HEK293 (cell line): Measurements from ENCODE around the gene ZCCHC17.

Source experiments
- CTCF ChIA-PET: fragments of 350-600 bp; formaldehyde crosslinking; extraction: SDS; loops from one replicate; lab custom pipeline; 2021; ENCODE audit warnings: antibody characterized with exemption; lab: Yijun Ruan, JAX
- POLR2A ChIA-PET: fragments of 300-600 bp; formaldehyde crosslinking; extraction: SDS; loops from one replicate; lab custom pipeline; 2020; ENCODE audit warnings: antibody characterized with exemption, inconsistent platforms; lab: Yijun Ruan, JAX
- H3K27ac ChIP-seq: fragments of 200-500 bp; sonication (Bioruptor generic); 2 replicates; pipeline ENCODE4 v1.5.1; 2014; ENCODE audit warnings: low read depth, low read length, control low read depth, inconsistent platforms; ENCODE audit errors: extremely low read depth
- H3K36me3 ChIP-seq, 2 experiments: fragments of 200-500 bp in 1 of 2; sonication (Bioruptor generic) in 1 of 2; 1 replicate in 1 of 2; 2 replicates in 1 of 2; pipeline ENCODE4 v1.5.1; 2014 to 2017; ENCODE audit warnings: inconsistent platforms in 2 of 2, low read length in 2 of 2; ENCODE audit not compliant: control insufficient read depth in 2 of 2, insufficient read depth in 1 of 2
- H3K4me1 ChIP-seq: fragments of 200-500 bp; sonication (Bioruptor generic); 2 replicates; pipeline ENCODE4 v1.5.1; 2014; ENCODE audit warnings: mild to moderate bottlenecking, low read length, inconsistent platforms; ENCODE audit not compliant: control insufficient read depth, insufficient read depth
- H3K4me3 ChIP-seq: 2 replicates; pipeline ENCODE4 v1.5.1; 2011; ENCODE audit warnings: low read depth, mild to moderate bottlenecking, control low read depth, low read length, moderate library complexity
- H3K9me3 ChIP-seq: fragments of 200-500 bp; sonication (Bioruptor generic); 2 replicates; pipeline ENCODE4 v1.5.1; 2014; ENCODE audit warnings: low read depth, low read length, inconsistent platforms; ENCODE audit not compliant: control insufficient read depth, insufficient read depth
- BCL11A ChIP-seq: fragments of 450-650 bp; formaldehyde crosslinking; IDR thresholded peaks from 2 replicates; pipeline ENCODE4 v1.5.1; 2016; ENCODE audit warnings: low read depth, missing biosample characterization, missing genetic modification characterization
- GLIS1 ChIP-seq: fragments of 450-650 bp; formaldehyde crosslinking; IDR thresholded peaks from 2 replicates; pipeline ENCODE4 v1.5.1; 2016; ENCODE audit warnings: missing biosample characterization, missing genetic modification characterization
- KLF9 ChIP-seq: fragments of 450-650 bp; formaldehyde crosslinking; IDR thresholded peaks from 2 replicates; pipeline ENCODE4 v1.5.1; 2016; ENCODE audit warnings: missing biosample characterization, missing genetic modification characterization, low read depth
- ZBTB20 ChIP-seq: fragments of 450-650 bp; formaldehyde crosslinking; IDR thresholded peaks from 2 replicates; pipeline ENCODE4 v1.5.1; 2016; ENCODE audit warnings: missing biosample characterization, missing genetic modification characterization
- ZFHX2 ChIP-seq: fragments of 450-650 bp; formaldehyde crosslinking; conservative IDR thresholded peaks from 2 replicates; pipeline ENCODE4 v1.5.1; 2016; ENCODE audit warnings: missing biosample characterization, missing genetic modification characterization
- ZIC2 ChIP-seq: fragments of 450-650 bp; formaldehyde crosslinking; IDR thresholded peaks from 2 replicates; pipeline ENCODE4 v1.5.1; 2016; ENCODE audit warnings: missing biosample characterization, missing genetic modification characterization
- ZNF114 ChIP-seq: fragments of 450-650 bp; formaldehyde crosslinking; IDR thresholded peaks from 2 replicates; pipeline ENCODE4 v1.5.0; 2017; ENCODE audit warnings: missing biosample characterization, missing genetic modification characterization
- ZNF211 ChIP-seq: fragments of 450-650 bp; formaldehyde crosslinking; IDR thresholded peaks from 2 replicates; pipeline ENCODE4 v1.5.1; 2016; ENCODE audit warnings: low read depth, missing biosample characterization, missing genetic modification characterization
- ZNF324 ChIP-seq: fragments of 450-650 bp; formaldehyde crosslinking; IDR thresholded peaks from 2 replicates; pipeline ENCODE4 v1.5.1; 2016; ENCODE audit warnings: missing biosample characterization, missing genetic modification characterization
- ZNF335 ChIP-seq: fragments of 450-650 bp; formaldehyde crosslinking; conservative IDR thresholded peaks from 2 replicates; pipeline ENCODE4 v1.5.1; 2016; ENCODE audit warnings: missing biosample characterization, missing genetic modification characterization
- ZNF501 ChIP-seq: fragments of 450-650 bp; formaldehyde crosslinking; IDR thresholded peaks from 2 replicates; pipeline ENCODE4 v1.5.1; 2016; ENCODE audit warnings: missing biosample characterization, missing genetic modification characterization
- ZNF555 ChIP-seq: fragments of 450-650 bp; formaldehyde crosslinking; conservative IDR thresholded peaks from 2 replicates; pipeline ENCODE4 v1.5.1; 2017; ENCODE audit warnings: missing biosample characterization, mild to moderate bottlenecking, missing genetic modification characterization, inconsistent platforms
- ZNF600 ChIP-seq: fragments of 450-650 bp; formaldehyde crosslinking; IDR thresholded peaks from 2 replicates; pipeline ENCODE4 v1.5.1; 2016; ENCODE audit warnings: missing biosample characterization, missing genetic modification characterization
- ZNF664 ChIP-seq: fragments of 450-650 bp; formaldehyde crosslinking; IDR thresholded peaks from 2 replicates; pipeline ENCODE4 v1.5.1; 2016; ENCODE audit warnings: missing biosample characterization, missing genetic modification characterization
- ZNF701 ChIP-seq: fragments of 450-650 bp; formaldehyde crosslinking; IDR thresholded peaks from 2 replicates; pipeline ENCODE4 v1.5.1; 2016; ENCODE audit warnings: missing biosample characterization, missing genetic modification characterization
- ZNF707 ChIP-seq: fragments of 450-650 bp; formaldehyde crosslinking; IDR thresholded peaks from 2 replicates; pipeline ENCODE4 v1.5.1; 2016; ENCODE audit warnings: missing biosample characterization, missing genetic modification characterization
- ZNF777 ChIP-seq: fragments of 450-650 bp; formaldehyde crosslinking; IDR thresholded peaks from 2 replicates; pipeline ENCODE4 v1.5.1; 2017; ENCODE audit warnings: missing biosample characterization, missing genetic modification characterization, borderline replicate concordance
- ZNF785 ChIP-seq: fragments of 450-650 bp; formaldehyde crosslinking; IDR thresholded peaks from 2 replicates; pipeline ENCODE4 v1.5.1; 2016; ENCODE audit warnings: missing biosample characterization, missing genetic modification characterization
- TF ChIP-seq, protein P1 (sequence below): fragments of 450-650 bp; formaldehyde crosslinking; IDR thresholded peaks from 2 replicates; pipeline ENCODE4 v1.5.1; 2016; ENCODE audit warnings: missing biosample characterization, missing genetic modification characterization
- TF ChIP-seq, protein P2 (sequence below): fragments of 450-650 bp; formaldehyde crosslinking; IDR thresholded peaks from 2 replicates; pipeline ENCODE4 v1.5.1; 2016; ENCODE audit warnings: missing biosample characterization, missing genetic modification characterization, borderline replicate concordance
- TF ChIP-seq, protein P3 (sequence below): fragments of 450-650 bp; formaldehyde crosslinking; IDR thresholded peaks from 2 replicates; pipeline ENCODE4 v1.5.1; 2016; ENCODE audit warnings: missing biosample characterization, missing genetic modification characterization

ZCCHC17 gene

DNA sequence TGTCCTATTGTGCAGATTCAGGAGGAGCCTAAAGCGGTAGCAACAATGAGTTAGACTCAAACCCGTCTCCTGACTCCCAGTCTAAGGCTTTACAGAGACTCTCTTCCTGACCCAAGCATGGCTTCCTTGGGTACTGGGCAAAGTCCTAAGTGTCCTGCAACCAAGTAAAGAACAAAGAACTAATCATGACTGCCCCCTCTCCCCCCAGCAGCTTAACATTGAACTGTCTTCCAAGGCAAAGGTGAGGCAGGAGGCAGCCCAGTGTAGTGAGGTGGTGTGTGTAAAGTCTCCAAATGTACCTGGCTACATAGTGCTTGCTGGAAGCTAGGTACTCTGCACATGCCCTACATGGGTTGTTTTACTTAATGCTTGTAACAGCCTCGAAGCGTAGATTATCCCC, 73.7 kb downstream of the ZCCHC17 start:
- Histone ChIP-seq H3K36me3 (peaks cover 0 to 23% of the 10 kb centered on the region in 2 experiments; a peak in 1 of 3 replicates), H3K27ac (no peak overlapping the region), H3K4me3 (no peak overlapping the region), H3K4me1 (no peaks in the 10 kb centered on the region), H3K9me3 (no peaks in the 10 kb centered on the region)
- POLR2A ChIA-PET = interaction anchor here (0.7 kb wide), 1 partner anchor 90 kb away, joined by 3 read pairs; no protein-coding TSS in a partner anchor
- TF ChIP-seq ZNF600 (tag by site-specific recombination) (no peak), ZNF335 (tag by site-specific recombination) (no peak), ZNF501 (tag by site-specific recombination) (no peak), ZIC2 (no peak), ZNF211 (tag by site-specific recombination) (no peak), KLF9 (no peak), ZNF785 (tag by site-specific recombination) (no peak), ZNF664 (tag by site-specific recombination) (no peak), ZNF701 (no peak), BCL11A (tag by site-specific recombination) (no peak), ZNF777 (no peak), ZNF114 (tag by site-specific recombination) (no peak), GLIS1 (tag by site-specific recombination) (no peak), ZNF324 (no peak), ZNF555 (tag by site-specific recombination) (no peak), ZBTB20 (no peak)
- TF ChIP-seq, protein P1, sequence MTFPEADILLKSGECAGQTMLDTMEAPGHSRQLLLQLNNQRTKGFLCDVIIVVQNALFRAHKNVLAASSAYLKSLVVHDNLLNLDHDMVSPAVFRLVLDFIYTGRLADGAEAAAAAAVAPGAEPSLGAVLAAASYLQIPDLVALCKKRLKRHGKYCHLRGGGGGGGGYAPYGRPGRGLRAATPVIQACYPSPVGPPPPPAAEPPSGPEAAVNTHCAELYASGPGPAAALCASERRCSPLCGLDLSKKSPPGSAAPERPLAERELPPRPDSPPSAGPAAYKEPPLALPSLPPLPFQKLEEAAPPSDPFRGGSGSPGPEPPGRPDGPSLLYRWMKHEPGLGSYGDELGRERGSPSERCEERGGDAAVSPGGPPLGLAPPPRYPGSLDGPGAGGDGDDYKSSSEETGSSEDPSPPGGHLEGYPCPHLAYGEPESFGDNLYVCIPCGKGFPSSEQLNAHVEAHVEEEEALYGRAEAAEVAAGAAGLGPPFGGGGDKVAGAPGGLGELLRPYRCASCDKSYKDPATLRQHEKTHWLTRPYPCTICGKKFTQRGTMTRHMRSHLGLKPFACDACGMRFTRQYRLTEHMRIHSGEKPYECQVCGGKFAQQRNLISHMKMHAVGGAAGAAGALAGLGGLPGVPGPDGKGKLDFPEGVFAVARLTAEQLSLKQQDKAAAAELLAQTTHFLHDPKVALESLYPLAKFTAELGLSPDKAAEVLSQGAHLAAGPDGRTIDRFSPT (tag by site-specific recombination) = no peak
- TF ChIP-seq, protein P2, sequence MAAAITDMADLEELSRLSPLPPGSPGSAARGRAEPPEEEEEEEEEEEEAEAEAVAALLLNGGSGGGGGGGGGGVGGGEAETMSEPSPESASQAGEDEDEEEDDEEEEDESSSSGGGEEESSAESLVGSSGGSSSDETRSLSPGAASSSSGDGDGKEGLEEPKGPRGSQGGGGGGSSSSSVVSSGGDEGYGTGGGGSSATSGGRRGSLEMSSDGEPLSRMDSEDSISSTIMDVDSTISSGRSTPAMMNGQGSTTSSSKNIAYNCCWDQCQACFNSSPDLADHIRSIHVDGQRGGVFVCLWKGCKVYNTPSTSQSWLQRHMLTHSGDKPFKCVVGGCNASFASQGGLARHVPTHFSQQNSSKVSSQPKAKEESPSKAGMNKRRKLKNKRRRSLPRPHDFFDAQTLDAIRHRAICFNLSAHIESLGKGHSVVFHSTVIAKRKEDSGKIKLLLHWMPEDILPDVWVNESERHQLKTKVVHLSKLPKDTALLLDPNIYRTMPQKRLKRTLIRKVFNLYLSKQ (tag by site-specific recombination) = no peak
- TF ChIP-seq, protein P3, sequence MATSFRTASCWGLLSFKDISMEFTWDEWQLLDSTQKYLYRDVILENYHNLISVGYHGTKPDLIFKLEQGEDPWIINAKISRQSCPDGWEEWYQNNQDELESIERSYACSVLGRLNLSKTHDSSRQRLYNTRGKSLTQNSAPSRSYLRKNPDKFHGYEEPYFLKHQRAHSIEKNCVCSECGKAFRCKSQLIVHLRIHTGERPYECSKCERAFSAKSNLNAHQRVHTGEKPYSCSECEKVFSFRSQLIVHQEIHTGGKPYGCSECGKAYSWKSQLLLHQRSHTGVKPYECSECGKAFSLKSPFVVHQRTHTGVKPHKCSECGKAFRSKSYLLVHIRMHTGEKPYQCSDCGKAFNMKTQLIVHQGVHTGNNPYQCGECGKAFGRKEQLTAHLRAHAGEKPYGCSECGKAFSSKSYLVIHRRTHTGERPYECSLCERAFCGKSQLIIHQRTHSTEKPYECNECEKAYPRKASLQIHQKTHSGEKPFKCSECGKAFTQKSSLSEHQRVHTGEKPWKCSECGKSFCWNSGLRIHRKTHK (tag by site-specific recombination) = no peak
- CTCF ChIA-PET = interaction anchor here (1.5 to 1.6 kb wide), 2 partner anchors 24 to 52 kb away, joined by 4 to 5 read pairs; no protein-coding TSS in a partner anchor

DNA sequence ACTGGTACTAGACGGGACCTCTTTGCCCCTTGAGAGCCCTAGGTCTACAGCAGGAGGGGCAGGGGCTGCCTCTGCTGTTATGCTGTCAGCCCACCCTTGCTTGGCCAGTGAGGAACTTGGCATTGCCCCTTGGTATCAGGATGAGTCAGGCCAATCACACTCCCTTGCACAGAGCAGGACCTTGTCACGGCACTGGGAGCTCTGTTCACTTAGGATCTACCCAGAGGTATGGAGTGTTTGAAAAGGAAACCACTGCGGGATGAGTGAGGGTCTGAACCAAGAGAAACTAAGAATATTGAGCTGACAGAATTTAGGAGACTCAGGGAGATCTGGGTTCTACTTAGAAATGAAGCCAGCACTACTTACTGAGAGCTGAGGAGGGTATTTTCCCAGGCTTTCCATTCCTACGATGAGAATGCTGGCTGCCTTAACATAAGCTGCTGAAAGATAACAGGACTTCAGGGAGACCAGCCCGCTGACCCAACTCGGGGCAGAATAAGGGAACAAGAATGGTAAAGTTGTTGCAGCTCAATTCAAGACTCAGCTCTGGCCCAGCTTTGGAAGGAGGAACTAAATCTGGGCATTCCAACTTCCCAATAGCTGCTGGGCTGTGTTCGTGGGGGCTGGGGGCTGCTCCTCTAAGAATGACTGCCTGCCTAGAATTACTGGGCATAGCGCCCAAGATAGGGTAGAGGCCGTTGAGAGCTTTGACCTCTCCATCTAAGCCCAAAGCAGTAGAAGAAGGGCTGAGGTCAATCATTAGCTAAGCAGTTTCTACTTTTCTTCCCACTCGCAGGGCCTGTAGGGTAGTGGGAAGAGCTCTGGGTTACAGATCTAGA, 74.5 kb downstream of the ZCCHC17 start:
- TF ChIP-seq ZFHX2 (tag by site-specific recombination) (0 out of 2 replicates have a peak, but pooled peaks have one; percentile 10), ZNF707 (tag by site-specific recombination) (no peak)
- TF ChIP-seq, all 188 proteins: peak for 1
- CTCF ChIA-PET = interaction anchor here (0.6 to 1.6 kb wide), 5 partner anchors 19 to 1145 kb away, joined by 3 to 5 read pairs (median 4); no protein-coding TSS in a partner anchor
- H3K27ac ChIP-seq = no peak overlapping the region
- no peaks in the 10 kb centered on the region for H3K9me3 ChIP-seq
- no peaks in the 10 kb centered on the region for H3K4me1 ChIP-seq
- H3K4me3 ChIP-seq = no peak overlapping the region
- POLR2A ChIA-PET = interaction anchor here (0.7 to 3.8 kb wide), 2 partner anchors 12 to 74 kb away, joined by 3 to 39 read pairs; partner anchors contain the start of genes SNRNP40 and ZCCHC17
- H3K36me3 ChIP-seq = peaks cover 0 to 15% of the 10 kb centered on the region in 2 experiments; a peak in 1 of 3 replicates
